ENCODE data around the gene ECSIT. TPM values are rescaled to one million over a fixed set of nuclear protein-coding genes. Genes with fewer than 3 reads are reported as not detected.
"Not testable (repeated sequence)": the region's sequence is repeated elsewhere in the genome, so short reads cannot be mapped to it uniquely, and the experiment has no call there.

Gene ECSIT
- polyA plus RNA-seq, 1 donor from 2014 or later, result 98.3 TPM

DNA sequence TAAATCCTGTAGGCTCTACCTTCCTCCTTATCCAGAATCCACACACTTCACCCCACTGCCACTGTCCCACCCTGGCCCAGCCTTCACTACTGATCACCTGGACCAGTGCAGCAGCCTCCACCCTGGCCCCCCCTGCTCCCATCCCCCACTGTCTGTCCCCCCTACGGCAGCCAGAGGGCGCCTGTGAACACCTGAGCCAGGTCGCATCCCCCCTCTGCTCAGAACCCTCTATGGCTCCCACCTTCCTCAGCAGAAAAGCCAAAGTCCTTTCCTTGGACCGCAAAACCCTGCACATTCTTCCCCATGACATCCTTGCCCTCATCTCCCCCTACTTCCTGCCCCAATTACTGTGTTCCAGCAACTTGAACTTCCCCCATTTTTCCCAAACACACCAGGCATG is 68.7 kb downstream of the ECSIT start:
- Histone ChIP-seq H2AFZ (ENCODE audit: low read depth, low read length) (no peak overlapping the region), H3K36me3 (ENCODE audit: insufficient read depth, low read length) (no peaks in the 10 kb centered on the region), H3K9me2 (ENCODE audit: insufficient read depth, low read length) (no peaks in the 10 kb centered on the region), H4K20me1 (ENCODE audit: insufficient read depth) (no peaks in the 10 kb centered on the region), H3K27ac (ENCODE audit: low read length) (no peak overlapping the region), H3K27me3 (ENCODE audit: insufficient read depth, low read depth, low read length) (no peaks in the 10 kb centered on the region), H3K79me2 (replicated peaks; ENCODE audit: insufficient read depth, low read length) (no peaks in the 10 kb centered on the region), H3F3A (ENCODE audit: insufficient read depth, low read length, poor library complexity, severe bottlenecking) (no peaks in the 10 kb centered on the region), H3K9ac (ENCODE audit: low read length) (no peak overlapping the region), H3K4me2 (ENCODE audit: low read length) (no peak overlapping the region), H3K4me3 (ENCODE audit: low read length) (no peak overlapping the region), H3K9me3 (ENCODE audit: low read length) (no peaks in the 10 kb centered on the region)
- TF ChIP-seq TAF1 (IDR thresholded peaks at IDR 0.05; ENCODE audit: low read depth), result no peak
- TF ChIP-seq RAD21 (conservative IDR thresholded peaks at IDR 0.05), result no peak
- TF ChIP-seq MXI1 (conservative IDR thresholded peaks at IDR 0.05; ENCODE audit: poor library complexity, severe bottlenecking), result no peak
- TF ChIP-seq SMC3 (conservative IDR thresholded peaks at IDR 0.05; ENCODE audit: poor library complexity), result no peak
- TF ChIP-seq, protein P1, sequence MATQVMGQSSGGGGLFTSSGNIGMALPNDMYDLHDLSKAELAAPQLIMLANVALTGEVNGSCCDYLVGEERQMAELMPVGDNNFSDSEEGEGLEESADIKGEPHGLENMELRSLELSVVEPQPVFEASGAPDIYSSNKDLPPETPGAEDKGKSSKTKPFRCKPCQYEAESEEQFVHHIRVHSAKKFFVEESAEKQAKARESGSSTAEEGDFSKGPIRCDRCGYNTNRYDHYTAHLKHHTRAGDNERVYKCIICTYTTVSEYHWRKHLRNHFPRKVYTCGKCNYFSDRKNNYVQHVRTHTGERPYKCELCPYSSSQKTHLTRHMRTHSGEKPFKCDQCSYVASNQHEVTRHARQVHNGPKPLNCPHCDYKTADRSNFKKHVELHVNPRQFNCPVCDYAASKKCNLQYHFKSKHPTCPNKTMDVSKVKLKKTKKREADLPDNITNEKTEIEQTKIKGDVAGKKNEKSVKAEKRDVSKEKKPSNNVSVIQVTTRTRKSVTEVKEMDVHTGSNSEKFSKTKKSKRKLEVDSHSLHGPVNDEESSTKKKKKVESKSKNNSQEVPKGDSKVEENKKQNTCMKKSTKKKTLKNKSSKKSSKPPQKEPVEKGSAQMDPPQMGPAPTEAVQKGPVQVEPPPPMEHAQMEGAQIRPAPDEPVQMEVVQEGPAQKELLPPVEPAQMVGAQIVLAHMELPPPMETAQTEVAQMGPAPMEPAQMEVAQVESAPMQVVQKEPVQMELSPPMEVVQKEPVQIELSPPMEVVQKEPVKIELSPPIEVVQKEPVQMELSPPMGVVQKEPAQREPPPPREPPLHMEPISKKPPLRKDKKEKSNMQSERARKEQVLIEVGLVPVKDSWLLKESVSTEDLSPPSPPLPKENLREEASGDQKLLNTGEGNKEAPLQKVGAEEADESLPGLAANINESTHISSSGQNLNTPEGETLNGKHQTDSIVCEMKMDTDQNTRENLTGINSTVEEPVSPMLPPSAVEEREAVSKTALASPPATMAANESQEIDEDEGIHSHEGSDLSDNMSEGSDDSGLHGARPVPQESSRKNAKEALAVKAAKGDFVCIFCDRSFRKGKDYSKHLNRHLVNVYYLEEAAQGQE (IDR thresholded peaks at IDR 0.05; ENCODE audit: borderline replicate concordance), result no peak
- TF ChIP-seq, protein P2, sequence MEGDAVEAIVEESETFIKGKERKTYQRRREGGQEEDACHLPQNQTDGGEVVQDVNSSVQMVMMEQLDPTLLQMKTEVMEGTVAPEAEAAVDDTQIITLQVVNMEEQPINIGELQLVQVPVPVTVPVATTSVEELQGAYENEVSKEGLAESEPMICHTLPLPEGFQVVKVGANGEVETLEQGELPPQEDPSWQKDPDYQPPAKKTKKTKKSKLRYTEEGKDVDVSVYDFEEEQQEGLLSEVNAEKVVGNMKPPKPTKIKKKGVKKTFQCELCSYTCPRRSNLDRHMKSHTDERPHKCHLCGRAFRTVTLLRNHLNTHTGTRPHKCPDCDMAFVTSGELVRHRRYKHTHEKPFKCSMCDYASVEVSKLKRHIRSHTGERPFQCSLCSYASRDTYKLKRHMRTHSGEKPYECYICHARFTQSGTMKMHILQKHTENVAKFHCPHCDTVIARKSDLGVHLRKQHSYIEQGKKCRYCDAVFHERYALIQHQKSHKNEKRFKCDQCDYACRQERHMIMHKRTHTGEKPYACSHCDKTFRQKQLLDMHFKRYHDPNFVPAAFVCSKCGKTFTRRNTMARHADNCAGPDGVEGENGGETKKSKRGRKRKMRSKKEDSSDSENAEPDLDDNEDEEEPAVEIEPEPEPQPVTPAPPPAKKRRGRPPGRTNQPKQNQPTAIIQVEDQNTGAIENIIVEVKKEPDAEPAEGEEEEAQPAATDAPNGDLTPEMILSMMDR (IDR thresholded peaks at IDR 0.05; ENCODE audit: poor library complexity, severe bottlenecking), result no peak
- TF ChIP-seq POLR2AphosphoS5 (IDR thresholded peaks at IDR 0.05), result no peak
- TF ChIP-seq EZH2 (IDR thresholded peaks at IDR 0.05; ENCODE audit: borderline replicate concordance, insufficient read depth, low read length, poor library complexity, severe bottlenecking), result no peak
- TF ChIP-seq EP300 (conservative IDR thresholded peaks at IDR 0.05; ENCODE audit: poor library complexity, severe bottlenecking), result no peak

DNA sequence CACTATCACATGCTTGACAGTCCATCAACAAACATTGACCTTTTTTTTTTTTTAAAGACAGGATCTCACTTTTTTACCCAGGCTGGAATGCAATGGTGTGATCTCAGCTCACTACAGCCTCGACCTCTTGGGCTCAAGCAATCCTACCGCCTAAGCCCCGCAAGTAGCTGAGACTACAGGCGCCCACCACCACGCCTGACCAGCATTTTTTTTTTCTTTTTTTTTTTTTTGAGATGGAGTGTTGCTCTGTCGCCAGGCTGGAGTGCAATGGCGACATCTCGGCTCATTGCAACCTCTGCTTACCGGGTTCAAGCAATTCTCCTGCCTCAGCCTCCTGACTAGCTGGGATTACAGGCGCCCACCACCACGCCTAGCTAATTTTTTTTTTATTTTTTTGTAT is 70.0 kb downstream of the ECSIT start:
- H3K27ac ChIP-seq (ENCODE audit: low read length); H2AFZ ChIP-seq (ENCODE audit: low read depth, low read length); H3K9ac ChIP-seq (ENCODE audit: low read length); H3K9me3 ChIP-seq (ENCODE audit: low read length); H3F3A ChIP-seq (ENCODE audit: insufficient read depth, low read length, poor library complexity, severe bottlenecking); H3K36me3 ChIP-seq (ENCODE audit: insufficient read depth, low read length); H4K20me1 ChIP-seq (ENCODE audit: insufficient read depth); H3K27me3 ChIP-seq (ENCODE audit: insufficient read depth, low read depth, low read length); H3K79me2 ChIP-seq (replicated peaks; ENCODE audit: insufficient read depth, low read length); H3K4me2 ChIP-seq (ENCODE audit: low read length); H3K4me3 ChIP-seq (ENCODE audit: low read length); H3K9me2 ChIP-seq (ENCODE audit: insufficient read depth, low read length): not testable (repeated sequence)

All from neural cell (in vitro differentiated cells).